ENCODE measurements around the gene AGBL4.

DNA sequence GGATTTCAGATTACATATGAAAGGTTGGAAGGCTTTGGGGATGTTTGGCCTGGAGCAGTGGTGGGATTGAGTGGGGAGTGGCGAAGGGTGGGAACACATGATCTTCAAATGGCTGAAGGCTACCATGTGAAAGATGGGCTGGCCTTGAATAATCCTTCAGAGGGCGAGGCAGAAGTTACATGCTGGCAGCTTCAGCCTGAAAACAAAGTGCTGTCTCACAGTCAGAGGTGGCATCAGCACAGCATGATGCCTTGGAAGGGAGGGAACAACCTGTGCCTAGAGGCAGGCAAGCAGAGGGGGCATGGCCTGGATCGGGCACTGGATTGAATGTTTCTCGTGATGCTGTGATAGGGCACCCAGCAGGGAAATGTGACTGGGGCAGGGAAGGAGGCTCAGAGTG lies 1377.9 kb downstream of the AGBL4 start:
- TF ChIP-seq EZH2 (IDR thresholded peaks at IDR 0.05) (no peak), POLR2AphosphoS5 (IDR thresholded peaks at IDR 0.05; ENCODE audit: borderline replicate concordance, low read depth, low read length) (no peak), FOXP2 (optimal IDR thresholded peaks at IDR 0.05; ENCODE audit: control extremely low read depth, extremely low read length, insufficient read depth) (no peak)

All from SK-N-MC (cell line).